ENCODE results near the gene ADAMTS6.

ADAMTS6 gene

DNA sequence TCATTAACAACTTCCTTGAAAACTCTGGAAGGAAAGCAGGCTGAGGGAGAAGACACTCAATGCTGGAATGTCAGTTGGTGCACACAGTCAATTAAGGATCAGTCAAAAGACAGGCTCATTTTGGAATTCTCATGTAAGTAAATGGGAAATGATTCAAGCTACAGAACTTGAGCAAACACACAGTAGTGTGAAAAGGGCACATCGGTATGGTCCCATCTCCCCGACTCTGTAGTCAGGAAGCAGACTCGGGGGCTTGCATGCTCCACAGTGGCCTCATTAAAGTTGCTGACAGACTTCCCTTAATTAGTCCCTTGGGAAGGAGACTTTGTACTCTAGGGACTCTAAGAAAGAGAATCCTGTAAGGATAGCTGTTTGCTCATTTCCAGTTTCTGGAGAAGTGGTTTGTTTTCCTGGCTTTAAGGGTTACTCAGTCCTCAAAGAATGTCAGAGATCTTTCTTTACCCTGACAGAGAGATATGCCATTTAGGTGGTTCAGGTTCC, 339.2 kb downstream of the ADAMTS6 start:
- no peak for DNase-seq

DNA sequence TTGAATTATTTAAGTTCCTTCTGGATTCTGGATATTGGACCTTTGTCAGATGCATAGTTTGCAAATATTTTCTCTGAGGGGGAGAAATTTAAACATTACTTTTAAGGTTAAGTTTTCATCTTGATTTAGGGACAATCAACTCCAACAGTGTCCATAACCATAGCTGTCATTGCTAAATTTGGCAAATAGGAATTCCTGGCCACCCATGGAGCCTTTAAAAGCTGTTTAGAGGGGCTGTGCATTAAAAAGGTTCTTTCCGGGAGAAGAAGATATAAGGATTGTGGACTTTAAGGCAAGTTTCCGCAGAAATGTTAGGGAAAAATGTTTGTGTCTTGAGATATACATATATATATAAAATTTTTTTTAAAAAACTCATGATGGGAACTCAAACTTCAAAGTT, 339.7 kb downstream of the ADAMTS6 start:
- no peak for DNase-seq

DNA sequence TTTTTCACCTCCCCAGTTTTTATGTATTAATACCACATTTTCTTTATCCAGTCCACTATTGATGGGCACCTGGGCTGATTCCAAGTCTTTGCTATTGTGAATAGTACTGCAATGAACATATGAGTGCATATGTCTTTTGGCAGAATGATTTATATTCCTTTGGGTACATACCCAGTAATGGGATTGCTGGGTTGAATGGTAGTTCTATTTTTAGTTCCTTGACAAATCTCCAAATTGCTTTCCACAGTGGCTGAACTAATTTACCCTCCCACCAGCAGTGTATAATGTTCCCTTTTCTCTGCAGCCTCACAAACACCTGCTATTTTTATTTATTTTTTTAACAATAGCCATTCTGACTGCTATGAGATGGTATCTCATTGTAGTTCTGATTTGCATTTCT, 340.2 kb downstream of the ADAMTS6 start:
- DNase-seq = no peak

DNA sequence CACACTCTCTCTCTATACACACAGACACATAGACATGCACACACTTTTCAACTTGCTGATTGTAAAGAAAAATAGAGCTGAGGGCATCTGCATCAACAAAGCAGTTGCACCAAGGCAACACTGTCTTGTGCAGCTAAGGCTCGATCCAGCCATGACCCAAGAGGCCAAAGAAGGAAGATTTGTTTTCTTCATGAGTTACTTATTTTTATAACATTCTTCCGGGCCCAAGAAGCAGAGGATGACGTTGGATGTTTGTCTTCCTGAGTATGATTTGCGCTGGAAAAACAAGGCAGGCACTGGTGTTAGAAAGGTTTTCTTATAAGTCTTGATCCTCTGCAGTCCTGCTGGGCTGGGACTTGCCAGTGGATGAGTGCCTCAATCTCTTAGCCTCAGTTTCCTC, 344.1 kb downstream of the ADAMTS6 start:
- DNase-seq = no peak

DNA sequence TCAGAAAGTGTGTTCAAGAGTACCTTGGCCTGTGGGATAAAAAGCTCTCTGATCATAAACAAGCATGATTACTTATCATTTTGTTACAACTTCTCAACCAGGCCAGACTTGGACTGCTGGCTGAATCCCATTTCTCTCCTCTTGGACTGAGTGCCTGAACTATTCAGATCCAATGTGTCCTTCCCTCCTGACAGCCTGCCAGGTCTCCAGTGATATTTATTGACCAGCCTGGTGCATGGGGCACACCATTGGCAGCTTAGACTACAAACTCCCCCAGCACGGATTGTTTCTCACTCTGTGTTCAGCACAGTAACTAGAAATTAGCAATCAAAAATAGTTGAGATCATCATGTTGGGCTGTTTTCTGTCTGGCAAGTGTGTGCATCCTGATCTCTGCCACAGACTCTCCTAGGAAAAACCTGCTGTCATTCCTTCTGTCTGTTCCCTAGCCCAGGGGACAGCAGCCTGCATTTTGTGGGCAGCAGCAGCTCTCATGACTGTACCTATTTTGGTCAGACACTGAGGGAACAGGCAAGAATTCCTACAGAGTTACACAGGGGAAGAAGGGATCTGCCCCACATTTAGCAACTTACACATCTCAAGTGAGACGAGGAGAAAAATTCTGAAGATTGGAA, 348.1 kb downstream of the ADAMTS6 start:
- DNase-seq = no peak

DNA sequence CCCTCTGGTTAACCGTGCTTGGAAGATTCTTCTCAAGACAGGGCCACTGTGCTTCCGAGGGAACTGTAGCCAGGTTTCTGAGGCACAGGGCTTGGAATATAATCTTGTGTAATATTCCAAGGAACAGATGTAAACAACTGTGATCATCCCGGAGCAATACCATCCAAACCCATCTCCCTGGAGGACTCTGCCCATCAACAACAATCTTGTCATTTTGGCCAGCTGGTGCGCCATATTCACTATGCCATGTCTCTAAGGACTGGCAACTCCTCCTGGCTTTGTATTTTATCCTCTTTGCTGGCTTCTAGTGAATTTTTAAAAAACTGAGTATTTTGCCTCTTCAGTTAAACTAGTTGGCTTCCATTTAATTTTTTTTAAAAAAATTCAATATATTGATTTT, 349.3 kb downstream of the ADAMTS6 start:
- no peak for DNase-seq

DNA sequence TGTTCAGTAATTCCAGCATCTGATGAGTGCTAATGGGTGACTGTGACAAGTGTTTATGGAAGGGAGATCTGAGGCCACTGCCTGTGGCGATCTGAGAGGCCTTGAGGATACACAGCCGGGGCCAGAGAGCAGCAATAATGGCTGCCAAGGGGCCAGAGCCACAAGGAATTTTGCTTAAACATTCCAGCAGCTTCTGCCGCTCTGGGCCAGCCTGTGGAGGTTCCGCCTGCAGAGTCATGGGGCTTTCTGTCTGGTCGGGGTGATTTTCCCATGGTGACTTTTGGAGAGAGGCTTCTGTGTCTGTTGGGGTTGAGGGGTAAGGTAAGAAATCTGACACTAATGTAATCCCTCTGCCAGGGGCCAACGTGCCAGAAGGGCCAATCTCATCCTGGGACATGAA, 353.5 kb downstream of the ADAMTS6 start:
- no peak for DNase-seq

DNA sequence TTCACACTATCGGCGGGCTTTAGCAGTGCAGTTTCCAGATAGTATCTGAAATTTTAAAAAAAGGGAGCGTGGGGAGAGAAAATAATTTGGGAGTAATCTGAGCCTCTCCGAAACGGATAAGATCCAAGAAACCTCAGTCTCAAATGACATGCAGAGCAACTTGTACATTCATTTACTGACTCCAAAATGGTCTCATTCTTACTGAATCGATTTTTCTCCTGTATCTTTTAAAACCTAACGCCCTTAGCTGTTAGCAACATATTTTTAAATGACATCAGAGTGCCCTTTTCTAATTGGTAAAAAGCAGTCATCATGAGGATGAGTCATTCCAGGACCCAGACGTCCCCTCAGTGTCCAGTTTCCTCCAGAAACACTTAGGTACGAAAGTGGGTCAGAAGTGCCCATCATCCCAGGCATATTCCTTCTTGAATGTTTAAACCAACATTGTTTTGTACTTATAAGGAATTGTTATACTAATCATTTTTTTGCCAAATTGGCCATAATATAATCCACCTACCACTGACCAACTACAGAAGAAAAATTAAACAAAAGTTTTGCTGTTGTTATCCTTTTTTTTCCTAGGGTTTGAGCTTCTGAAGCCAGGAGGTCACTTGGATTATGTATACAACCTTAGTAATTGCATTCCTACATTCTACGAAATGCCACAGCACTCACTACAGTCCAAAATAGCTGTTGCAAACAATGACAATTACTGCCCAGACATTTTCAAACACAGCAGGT, 354.4 kb downstream of the ADAMTS6 start:
- DNase-seq = no peak

DNA sequence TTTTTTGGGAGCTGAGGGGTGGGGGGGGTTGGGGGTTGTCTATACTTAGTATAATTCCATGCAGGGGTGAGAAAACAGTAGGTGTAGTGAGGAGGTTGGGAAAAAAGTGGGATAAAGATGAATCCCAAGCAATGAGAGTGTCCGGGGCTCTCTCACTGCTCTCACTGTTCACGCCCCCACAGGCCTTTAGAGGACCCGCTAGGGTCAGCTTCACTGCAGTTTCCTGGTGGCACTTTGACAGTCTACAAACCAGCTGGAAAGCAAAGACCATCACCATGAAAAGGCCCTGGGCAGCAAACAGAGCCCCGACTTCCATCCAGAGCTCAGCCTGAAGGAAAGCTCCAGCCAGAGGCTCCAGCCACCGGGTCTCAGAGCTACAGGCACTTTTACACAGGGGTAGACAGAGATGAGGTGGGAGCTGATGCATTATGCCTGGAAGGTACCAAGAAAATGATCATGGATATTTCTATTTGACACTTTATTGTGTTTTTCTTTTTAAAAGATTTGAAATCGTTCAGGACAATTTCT, 355.1 kb downstream of the ADAMTS6 start:
- no peak for DNase-seq

DNA sequence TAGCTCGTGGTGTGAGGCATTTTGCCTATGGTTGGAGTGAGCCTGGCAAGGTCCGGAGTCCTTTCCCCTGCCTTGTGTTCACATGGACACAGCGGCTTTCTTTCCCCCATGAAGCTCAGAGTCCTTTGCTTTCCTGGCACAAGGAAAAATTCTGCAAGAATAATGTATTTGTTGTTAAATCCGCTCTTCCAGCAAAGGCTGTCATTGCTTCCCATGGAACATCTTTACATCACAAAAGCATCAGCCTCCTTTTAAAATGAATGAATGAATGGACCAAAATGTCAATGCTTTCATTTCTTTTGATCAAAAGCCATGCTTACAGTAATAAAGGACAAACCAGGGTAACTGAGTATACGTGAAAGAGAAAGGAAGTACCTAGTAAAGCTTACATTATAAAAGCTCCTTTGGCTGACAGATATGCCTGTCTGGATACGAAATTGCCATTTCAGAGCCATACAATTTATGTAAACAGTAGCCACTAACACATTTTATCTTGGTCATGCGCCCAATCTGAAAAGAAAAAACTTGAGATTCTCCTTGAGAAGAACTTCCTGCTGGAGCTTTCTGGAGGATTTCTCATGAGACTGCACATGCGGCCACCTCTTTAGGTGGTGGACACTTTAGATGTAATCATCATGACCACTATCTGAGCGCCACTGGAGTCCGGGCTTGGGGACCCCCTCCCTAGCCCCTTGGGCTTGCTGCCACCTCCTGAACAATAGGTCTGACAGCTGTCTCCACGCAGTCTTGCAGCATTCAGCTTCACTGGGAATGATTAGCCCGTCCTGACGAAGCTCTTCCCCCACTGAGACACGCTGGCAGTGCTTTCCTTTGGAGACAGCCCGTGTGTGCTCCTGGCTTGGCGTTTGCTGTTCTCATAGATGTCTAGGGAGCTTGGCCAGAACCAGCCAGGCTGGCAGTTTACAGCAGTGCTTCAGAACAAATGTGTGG, 355.9 kb downstream of the ADAMTS6 start:
- no peak for DNase-seq

DNA sequence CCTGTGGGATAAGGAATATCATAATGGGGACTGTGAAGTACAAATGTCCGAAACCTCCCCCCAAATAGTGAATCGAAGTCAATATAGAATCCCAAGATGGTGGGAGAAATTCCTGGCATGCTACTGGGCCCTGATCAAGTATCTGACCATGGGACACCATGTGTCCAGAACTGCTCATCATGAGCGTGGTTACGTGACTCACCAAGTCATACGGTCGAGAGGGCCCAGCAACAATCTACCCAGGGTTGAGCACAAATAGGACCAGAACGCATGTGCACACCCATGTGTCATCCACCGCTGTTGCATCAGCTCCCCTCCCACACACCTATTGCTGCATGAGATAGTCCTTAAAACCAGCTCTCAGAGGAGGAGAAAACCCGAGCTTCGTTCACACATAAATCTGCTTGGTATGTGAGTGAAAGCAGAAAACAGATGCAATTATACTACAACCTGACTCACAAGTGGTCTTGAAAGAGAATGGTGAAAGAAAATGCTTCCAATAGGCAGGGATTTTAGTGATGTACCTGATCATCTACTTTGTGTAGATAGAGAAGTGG, 359.8 kb downstream of the ADAMTS6 start:
- DNase-seq = no peak

DNA sequence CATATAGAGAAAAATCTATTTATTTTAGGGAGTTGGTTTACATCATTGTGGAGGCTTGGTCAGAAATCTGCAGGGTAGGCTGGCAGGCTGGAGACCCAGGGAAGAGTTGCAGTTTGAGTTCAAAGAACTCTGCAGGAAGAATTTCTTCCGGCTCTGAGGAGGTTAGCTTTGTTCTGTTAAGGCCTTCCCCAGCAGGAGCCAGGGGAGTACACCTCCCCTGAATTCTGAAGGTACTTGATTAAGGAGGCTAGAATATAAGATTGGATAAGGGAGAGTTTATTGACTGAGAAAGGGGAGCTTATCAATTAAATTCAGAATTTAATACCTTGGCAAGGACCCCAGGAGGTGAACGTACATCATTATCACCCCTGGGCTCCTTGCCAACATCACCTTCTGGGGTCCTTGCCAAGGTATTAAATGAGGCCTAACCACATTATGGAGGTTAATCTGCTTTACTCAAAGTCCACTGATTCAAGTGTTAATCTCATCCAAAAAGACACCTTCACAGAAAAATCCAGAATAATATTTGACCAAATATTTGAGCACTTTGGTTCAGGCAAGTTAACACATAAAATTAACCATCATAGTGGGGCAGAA, 361.3 kb downstream of the ADAMTS6 start:
- no peak for DNase-seq

DNA sequence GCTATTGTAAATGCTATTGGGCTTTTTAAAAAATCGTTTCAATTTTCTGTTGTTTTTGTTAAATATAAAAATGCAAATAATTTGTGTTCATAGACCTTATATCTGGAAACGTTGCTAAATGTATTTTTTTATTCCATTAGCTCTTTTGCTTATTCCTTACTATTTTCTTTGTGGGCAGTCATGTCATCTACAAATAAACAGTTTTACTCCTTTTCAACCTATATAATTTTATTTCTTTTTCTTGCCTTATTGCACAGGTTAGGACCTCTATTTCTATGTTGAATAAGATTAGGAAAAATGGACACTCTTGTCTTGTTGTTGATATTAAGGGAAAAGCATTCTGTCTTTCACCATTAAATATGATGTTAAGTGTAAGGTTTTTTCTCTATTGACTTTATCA, 364.2 kb downstream of the ADAMTS6 start:
- DNase-seq = no peak

DNA sequence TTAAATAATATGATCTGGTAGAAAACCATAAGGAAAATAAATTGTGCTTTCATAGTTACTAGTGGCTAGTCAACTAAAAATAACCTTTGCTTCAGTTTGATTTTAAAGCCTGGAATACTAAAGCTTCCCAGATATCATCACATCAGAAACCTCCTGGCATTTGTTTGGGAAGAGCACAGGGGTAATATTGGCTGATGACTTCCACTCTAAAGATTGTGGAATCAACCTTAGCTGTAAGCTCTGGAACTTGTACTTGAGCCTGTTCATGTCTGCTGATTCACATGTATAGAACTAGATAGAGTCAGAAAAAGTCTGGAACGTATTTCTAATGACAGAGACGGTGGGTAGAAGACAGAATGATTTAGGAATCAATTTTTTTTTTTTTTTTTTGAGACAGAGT, 367.9 kb downstream of the ADAMTS6 start:
- DNase-seq = no peak

DNA sequence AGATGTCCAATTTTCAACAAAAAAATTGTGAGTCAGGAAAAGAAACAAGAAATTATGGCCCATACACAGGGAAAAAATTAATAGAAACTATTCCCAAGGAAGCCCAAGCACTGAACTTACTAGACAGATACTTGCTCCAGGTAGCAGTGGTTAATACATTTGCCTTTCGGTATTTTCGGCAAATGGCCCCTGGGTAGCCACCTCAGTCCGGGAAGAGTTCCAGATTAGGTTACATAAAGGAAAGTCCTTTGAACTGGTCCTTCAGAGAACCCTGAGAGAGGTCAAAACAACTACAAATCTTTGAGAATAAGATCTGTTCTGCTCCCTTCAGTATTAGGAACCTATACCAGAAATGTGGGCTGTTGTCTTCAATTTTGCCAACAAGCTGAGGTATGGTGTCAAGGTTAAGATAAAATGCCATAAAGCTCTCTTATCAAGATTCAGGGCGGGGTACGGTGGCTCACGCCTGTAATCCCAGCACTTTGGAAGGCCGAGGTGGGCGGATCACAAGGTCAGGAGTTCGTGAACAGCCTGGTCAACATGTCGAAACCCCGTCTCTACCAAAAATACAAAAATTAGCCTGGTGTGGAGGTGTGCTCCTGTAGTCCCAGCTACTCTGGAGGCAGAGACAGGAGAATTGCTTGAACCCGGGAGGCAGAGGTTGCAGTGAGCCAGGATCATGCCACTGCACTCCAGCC, 369.6 kb downstream of the ADAMTS6 start:
- DNase-seq = no peak

DNA sequence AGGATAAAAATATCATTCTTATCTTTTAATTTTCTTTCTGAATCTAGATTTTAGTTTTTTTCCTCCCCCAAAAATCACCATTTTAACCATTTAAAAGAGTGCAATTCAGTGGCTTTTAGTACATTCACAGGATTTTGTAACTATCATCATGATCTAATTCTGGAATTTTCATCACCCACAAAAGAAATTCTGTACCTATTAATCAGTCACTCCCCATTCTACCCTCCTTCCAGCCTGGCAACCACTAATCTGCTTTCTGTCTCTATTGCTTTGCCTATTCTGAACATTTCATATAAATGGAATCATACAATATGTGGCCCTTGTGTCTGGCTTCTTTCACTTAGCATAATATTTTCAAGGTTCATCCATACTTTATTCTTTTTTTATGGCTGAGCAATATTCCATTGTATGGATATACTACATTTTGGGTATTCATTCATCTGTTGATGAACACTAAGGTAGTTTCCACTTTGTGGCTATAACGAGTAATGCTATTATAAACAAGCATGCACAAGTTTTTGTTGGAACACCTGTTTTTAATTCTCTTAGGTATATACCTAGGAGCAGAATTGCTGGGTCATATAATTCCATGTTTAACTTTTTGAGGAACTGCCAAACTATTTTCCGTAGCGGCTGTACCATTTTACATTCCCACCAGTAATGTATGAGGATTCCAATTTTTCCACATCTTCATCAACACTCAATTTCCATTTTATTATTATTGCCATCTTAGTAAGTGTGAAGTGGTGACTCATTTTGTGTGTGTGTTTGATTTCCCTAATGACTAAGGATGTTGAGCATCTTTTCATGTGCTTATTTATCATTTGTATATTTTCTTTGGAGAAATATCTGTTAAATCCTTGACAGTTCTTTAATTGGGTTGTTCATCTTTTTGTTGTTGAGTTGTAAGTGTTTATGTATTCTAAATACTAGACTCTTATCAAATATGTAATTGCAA, 372.7 kb downstream of the ADAMTS6 start:
- DNase-seq = no peak

DNA sequence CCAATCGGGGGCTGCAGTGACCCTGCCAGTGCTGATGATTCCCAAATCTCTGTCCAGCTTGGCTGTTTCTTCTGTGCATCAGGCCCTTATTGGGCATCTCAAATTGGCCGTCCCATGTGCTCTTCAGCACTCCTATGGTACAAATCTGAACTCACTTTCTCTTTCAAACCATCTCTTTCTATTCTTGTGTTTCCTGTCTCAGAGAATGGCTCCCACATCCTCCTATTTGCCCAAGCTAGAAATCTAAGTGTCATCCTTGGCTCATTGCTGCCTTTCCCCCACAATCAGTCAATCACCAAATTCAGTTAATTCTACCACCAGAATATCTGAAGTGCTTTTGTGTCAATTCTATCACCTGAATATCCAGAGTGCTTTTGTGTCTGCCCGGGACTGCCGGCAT, 376.4 kb downstream of the ADAMTS6 start:
- no peak for DNase-seq

DNA sequence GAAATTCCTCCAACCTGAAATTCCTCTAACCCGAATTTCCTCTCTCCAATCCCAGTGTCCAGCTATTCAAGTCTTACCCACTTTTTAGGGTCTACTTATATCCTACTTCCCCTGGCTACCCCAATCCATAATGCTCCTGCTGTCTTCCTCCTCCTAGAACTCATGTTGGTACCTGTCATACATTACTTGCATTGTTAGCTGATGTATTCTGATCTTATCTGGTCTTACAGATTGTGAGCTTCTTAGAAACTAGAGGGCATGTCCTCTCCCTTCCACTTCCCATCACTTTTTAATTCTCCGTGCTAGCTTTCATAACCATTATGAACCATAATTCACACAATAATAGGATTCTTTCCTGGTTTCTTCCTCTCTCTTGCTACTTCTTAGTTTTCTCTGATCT, 376.9 kb downstream of the ADAMTS6 start:
- DNase-seq = no peak

DNA sequence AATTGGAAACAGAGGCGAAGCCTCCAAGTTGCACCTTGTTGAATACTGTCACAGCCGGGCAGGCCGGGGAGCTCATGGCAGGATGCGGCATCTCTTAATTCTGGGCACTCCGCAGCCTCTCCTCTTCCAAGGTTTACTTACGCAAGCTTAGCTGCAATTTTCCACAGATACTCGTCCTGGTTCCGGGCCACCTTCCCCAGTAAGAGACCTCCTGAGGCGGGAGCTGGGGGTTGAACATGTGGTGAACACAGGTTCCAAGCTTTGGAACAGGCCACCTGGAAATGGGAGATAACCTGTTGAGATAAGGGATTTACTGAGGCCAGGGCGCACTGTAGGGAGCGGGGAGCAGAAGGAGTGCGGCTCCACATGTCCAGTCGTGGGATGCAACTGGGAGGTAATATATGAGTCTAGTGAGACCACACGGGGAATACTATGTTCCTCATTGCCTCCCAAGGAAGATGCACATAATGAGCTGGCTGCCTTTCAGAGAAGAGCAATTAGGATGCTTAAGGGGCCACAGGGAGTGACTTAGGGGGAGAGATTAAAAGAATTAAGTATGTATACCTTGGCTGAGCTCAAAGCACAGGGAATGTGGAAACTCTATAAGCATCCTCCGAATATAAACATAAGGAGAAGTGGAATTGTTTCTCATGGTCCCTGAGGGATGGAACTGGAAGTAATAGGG, 377.8 kb downstream of the ADAMTS6 start:
- no peak for DNase-seq
